Fibroblast of skin of left biceps (primary cell): ENCODE measurements around the gene EYA2.
"Not testable (repeated sequence)": the region's sequence is repeated elsewhere in the genome, so short reads cannot be mapped to it uniquely, and the experiment has no call there.

Experiments
- DNase-seq, 2 experiments: peaks; one replicate each; pipeline ENCODE4 v3.0.0-alpha.2; 2013; ENCODE audit warnings: low read depth in 2 of 2

EYA2 gene, protein sequence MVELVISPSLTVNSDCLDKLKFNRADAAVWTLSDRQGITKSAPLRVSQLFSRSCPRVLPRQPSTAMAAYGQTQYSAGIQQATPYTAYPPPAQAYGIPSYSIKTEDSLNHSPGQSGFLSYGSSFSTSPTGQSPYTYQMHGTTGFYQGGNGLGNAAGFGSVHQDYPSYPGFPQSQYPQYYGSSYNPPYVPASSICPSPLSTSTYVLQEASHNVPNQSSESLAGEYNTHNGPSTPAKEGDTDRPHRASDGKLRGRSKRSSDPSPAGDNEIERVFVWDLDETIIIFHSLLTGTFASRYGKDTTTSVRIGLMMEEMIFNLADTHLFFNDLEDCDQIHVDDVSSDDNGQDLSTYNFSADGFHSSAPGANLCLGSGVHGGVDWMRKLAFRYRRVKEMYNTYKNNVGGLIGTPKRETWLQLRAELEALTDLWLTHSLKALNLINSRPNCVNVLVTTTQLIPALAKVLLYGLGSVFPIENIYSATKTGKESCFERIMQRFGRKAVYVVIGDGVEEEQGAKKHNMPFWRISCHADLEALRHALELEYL

DNA sequence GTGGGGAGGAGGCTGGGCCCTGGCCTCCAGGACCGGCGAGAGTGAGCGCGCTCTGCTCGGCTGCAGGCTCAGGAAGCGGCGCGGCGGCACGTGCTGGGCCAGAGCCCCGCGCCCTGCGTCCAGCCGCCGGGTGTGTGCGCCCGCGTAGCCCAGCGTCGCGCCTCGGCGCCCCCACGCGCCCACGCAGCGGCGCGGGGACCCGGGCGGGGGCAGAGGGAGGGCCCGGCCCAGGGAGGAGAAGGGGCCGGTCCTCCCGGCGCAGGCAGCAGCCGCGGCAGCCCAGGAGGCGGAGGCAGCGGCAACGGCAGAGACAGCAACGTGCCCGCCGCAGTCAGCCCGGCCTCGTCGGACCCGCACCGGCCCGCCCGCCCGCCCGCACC is at the start of gene EYA2:
Gene EYA2 (plus strand): TSS at position 265 of the 380 bp plus-strand sequence. CDS start 95,168 bp downstream, outside the sequence.
- DNase-seq, result no peak

DNA sequence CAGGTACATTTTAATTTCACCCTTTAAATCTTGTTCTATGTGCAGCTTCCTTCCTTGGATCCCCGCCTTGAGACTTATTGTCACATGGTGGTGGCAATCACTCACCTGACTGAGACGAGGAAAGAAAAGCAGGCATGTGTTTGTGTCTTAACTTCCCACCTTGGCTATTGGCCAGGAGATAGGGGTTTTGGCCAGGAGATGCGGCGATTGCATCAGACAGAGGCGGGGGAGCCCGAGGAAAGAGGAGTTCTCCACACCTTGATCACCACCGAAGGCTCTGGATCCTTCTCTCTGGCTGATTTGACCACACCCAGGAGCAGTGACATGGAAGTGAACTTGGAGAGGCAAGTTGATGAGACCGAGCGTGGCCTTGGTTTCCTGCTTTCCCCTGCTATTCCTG is 49.7 kb upstream of the EYA2 start:
- DNase-seq, result no peak

DNA sequence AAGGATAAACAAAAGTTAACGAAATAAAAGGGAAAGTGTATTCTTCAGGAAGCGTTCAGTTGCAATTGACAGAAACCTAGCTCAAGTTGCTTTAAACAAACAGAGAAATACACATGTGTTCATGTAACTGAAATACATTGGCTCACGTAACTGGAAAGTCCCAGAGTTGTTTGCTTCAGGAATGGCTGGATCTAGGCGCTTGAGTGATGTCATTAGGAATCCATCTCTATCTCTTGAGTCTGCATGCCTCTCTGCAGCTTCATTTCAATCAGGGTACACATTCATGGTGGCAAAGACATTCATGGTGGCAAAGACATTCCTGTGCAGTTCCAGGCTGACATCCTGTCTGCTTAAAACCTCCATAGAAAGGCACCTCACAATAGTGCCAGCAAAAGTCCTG is 45.4 kb upstream of the EYA2 start:
- DNase-seq, result no peak

DNA sequence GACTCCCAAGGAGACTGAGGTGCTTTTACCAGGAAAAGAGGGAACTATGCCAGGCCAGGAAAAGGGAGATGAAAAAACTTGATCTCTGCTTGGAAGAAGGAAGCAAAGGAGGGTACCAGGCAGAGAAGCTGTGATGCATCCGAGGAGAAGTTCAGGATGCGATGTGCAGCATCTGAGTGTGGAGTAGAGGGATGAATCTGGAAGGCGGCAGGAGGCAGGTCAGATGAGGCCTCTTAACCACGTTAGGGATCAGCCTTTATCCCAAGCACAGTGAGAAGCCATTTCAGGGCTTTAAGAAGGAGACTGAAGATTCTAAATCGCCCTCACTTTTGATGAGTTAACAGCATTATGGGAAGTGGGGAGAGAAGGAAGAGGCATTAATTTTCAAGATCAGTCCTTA is 44.9 kb upstream of the EYA2 start:
- no peak for DNase-seq

DNA sequence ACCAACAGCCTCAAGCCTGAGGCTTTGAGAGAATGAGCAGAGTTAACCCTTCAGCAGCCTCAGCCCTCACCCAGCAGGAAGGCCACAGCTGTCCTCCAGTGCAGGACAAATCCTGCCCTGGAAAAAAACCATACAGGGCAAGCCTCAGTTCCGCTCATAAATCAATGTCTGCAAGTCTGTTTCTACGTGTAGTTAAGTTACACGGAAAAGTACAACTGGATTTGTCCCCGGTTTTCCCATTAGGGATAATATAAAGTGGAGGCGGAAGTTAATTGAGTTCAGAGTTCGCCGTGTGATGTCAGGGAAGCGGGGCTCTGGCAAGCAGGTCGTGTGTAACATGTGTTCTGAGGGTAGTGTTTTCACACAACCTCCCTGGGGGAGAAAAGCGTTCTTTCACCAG is 44.2 kb upstream of the EYA2 start:
- no peak for DNase-seq

DNA sequence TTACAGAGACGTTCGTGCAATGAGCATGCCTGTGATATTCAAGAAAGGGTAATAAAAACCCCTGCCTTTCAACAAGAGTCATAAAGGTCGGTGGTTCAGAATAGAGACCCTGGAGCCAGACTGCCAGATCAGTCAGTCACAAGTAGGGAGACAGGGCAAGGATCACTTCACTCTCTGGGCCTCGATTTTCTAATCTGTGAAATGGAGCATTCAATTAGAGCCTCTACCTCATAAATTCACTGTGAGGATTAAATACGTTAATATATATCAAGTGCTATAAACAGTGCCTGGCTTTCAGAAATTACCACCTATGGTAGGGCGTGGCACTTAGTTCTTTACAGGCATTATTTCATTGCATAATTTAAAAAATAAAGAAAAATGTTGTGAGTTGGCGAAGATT is 43.7 kb upstream of the EYA2 start:
- no peak for DNase-seq

DNA sequence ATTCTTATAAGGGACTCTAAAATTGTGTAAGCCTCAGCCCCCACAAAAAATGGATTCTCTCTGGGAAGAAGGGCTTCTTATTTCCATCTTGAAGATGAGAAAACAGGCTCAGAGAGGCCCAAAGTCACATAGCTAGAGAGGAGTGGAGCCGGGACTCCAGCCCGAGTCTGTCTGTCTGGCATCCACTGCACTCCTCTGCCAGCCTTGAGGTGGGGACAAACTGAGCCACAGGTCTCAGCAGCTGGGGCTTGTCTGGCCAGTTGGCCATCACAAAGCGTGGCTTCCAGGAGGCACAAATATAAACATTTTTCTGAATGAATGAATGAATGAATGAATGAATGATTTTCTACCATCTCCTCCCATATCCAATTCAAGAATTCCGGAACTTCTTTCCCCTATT is 42.9 kb upstream of the EYA2 start:
- no peak for DNase-seq

DNA sequence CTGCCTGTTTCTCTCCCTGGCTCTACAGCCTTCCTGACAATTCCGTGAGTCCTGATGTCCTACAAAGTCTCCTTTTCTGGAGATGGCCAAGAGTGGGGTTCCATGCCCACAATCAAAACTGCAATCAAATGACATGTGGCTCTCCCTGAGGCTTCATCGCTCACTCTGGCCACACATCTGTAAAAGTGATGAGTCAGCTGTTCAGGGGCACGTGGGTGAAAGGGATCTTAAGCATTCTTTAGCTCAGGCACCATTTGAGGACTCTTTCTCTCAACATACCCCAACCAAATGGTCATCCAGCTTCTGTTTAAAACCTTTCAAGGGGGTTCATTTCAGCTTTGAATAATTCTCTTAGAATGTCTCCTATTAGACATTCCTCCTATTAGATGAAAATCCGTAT is 42.3 kb upstream of the EYA2 start:
- no peak for DNase-seq

DNA sequence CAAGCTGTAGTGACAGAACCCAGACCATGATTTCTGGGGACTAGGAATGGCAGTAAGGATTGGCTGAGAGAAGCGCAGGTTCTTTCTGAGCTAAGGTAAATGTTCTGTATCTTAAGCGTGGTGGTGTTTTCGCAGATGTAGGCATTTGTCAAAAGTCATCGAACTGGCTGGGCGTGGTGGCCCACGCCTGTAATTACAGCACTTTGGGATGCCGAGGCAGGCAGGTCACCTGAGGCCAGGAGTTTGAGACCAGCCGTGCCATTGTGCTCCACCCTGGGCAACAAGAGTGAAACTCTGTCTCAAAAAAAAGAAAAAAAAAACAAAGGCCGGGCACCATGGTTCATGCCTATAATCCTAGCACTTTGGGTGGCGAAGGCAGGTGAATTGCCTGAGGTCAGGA is 40.7 kb upstream of the EYA2 start:
- no peak for DNase-seq

DNA sequence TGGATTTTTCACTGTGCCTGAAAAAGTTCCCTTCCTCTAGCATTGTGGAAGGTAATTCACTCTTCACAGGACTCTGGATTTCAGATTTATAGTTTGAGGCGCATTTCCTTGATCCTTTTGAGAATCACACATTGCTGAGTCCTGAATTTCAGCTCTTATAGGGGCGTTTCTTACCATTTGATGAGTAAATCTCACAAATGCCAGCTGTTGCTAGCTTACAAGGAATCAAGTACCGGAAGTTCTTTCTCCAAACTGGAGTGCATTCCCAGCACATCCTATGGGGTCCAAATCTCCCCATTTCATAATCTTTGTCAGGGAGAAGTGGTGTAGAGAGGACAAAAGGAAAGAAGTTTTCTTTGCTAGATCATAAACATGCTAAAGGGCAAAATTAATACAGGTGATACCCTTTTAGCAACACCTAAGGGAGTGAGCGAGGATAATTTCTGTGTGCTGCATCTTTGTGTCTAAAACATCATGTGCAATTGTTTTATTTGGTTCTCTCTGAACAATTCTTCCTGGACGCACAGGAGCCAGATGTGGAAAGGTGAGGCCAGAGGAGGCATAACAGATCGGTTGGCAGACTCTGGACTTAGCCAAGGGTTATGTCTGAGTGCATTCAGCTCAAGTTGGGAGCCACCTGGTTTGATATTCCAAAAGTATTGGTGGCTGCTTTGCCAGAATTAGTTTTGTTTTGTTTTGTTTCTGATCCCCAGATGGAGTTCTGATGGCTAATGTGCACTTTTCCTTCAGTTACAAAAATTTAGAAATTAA is 37.4 kb upstream of the EYA2 start:
- no peak for DNase-seq

DNA sequence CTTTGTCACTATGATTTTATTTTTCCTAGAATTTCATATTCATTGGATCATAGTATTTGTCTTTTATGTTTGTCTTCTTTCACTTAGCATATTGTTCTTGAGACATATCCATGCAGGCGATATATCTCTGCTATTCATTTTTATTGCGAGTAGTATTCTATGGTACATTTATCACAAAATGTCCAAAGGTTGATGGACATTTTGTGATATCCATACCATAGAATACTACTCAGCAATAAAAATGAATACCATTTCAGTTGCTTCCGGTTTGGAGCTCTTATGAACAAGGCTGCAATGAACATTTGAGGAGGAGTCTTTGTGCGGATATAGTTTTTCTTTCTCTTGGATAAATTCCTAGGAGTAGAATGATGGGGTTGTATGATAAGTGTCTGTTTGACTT is 28.8 kb upstream of the EYA2 start:
- no peak for DNase-seq

DNA sequence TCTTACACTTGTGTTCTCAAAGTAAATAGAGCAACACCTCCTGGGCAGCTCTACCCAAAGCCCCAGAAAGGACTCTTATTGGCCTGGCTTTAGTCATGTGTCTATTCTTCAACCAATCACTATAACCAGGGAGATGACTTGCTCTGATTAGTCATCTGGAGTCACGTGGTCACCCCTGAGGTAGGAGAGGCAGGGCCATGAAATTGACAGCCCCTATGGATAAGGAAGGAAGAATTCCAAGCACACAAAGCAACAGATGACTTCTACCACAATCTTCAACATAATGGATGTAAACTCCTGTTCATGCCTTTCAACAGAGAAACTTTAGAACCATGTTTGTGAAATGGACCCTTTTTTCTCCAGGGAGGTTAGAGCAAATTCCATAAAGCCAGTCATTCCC is 24.6 kb upstream of the EYA2 start:
- no peak for DNase-seq

DNA sequence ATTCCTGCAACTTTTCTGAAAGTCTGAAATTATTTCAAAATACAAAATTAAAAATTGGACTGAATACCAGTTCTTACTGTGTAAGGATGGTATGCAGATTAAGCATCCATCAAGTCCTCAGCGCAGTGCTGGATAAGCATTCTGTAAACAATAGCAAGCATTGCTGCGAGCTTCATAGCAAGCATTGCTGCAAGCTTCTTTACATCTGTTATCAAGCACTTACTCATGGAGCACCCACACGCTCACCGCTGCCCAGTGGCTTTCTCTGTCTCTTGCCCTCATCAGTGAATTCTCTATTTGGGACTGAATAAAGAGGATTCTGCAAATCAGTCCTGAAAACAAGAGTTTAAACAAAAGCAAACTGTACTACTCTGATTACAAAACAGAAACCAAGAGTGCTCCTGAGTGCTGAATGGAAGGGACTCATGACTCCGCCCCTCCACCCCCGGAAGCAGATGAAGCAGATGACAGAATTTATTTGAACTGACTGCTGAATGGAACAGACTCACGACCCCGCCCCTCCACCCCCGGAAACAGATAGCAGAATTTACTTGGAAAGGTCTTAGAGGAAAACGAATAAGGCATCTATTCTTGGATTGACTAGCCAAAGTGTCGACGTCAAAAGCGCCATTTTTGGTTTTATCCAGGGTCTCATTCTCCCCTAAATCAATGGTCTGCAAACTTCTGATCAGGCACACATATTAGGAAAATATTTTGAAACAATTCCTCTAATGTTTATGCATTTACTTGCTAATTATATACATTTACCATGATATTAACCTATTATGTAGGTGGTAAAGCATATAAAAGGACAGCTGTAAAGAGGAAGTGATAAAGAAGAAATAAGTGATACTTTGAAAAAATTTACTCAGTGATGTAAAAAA is 22.1 kb upstream of the EYA2 start:
- DNase-seq, result no peak

DNA sequence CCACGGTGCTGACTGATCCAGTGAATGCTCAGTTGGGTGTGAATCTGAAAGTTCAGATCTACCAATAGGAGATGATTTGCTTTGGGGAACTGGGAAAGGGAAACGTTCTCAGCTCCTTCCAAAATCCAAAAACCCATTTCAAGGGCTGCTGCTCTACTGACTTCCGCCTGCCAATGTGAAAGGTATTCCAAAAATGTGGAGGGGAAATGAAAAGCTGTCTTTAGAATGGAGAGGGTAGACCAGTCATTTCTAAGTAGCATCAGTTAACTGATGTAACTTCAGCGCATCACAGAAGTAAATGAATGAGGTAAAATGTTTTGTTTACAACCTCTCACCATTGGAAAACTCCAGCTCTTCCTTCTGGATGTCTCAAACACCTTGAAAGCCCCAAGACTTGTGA is 19.6 kb upstream of the EYA2 start:
- no peak for DNase-seq

DNA sequence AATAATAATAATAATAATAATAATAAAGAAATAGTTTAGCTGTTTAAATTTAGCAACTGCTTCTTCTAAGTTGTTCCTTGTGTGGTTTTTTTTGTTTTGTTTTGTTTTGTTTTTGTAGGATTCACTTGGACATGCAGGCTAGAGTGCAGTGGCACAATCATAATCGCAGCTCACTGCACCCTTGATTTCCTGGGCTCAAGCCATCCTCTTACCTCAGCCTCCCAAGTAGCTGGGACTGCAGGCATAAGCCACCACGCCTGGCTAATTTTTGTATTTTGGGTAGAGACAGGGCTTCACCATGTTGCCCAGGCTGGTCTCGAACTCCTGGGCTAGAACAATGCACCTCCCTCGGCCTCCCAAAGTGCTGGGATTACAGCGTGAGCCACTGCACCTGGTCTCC is 15.3 kb upstream of the EYA2 start:
- no peak for DNase-seq

DNA sequence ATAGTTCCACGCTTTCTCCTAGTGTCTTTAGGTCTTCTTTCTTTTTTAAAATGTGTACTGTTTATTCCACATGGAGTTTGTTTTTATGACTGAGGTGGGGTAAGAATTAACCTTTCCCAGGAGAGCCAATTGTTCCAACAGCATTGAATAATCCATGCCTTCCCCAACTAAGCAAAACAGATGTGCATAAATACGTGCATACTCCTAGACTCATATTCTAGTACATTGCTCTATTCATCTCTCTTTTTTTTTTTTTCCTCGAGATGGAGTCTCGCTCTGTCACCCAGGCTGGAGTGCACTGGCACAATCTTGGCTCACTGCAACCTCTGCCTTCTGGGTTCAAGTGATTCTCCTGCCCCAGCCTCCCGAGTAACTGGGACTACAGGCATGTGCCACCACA is 14.7 kb upstream of the EYA2 start:
- not testable (repeated sequence) for DNase-seq

DNA sequence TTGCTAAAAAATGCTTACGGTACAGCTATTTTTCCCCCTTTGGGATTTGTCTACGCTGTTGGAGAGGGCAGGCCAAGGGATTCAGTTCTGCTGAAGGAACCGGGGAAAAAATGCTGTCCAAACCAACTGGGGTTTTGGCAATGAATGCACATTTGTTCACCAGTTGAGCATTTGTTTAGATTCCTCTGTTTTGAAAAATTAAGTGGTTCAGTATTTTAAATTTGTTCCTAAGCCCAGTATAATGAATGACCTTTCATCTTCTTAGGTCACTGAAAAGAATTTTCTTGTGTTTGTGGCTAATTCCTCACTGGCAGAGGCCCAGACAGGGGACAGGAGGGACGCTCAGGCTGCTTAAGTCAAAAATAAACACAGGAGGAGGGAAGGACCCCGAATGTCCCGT is 10.8 kb upstream of the EYA2 start:
- no peak for DNase-seq

DNA sequence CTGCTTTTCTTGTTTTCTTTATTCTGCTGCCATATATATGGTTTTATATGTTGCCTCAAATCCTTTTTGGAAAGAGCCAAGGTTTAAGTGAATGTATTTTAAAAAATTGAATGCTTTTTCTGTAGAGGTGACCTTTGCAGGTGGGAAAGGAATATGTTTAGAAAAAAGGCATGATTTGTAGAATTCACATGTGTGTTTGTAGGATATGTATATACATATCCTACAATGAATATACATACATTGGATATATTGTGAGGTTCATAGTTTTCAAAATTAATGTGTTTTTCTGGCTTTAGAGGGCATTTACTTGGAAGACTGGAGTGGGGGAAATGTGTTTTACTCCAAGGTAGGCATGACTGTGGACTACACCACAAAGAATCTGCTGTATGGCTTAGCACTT is 4.0 kb upstream of the EYA2 start:
- no peak for DNase-seq

DNA sequence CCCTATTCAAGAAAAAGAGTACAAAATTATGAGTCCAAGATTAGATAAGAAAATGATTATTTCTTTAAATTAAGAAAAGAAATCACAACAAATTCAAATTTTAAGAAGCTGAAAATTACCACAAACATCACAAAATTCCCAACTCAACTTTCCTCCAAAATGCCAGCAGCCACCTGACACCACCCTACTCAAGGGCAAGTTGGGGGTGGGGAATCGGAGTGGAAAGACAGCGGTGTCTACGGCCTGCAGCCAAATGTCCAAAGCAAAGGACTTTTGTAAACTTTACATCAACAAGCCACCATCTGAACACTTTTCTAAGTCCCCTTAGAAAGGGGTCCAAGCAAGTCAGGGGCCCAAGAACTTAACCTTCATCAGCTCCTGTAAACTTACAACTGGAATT is 1.6 kb upstream of the EYA2 start:
- DNase-seq, result no peak

DNA sequence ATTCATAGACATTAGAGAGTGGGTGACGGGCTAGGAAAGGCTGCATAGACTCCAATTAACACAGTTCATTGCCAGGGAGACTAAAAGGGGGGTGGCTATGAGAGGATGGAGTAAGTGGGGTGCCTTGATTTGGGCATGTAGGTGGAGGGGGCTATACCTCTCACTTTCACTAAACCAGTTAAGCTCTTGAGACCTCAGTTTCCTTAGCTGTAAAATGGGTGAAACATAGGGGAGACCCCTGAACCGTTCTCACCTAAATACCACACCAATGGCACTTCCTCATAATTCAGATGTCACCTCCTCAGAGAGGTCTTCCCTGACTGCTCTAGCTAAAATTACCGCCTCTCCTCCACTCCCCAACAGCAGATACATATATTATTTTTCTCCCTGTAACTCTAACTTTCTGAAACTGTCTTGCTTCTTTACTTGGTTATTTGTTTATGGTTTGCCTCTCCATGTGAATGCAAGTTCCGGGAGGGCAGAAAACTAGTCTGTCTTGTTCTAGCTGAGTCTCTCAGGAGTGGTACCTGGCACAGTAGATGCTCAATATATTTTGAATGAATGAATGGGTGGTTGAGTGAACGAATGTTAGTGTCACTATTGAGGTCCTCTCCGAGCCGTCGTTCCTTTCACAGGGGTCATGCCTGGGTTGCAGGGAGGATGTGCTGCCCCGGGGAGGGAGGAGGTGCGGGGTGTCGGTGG is 615 bp upstream of the EYA2 start:
- no peak for DNase-seq
